NCI-H345 treated with DMSO at 0.1 percent for 48 hours (cell line): ENCODE measurements around the gene SCYL1.

Experiments used
- DNase-seq: peaks from one replicate; lab custom pipeline; 2025; ENCODE audit not compliant: unreplicated experiment; lab: John Stamatoyannopoulos, UW

SCYL1 gene

GRCh38 chr11:65579291-65579690 is 54.4 kb downstream of the SCYL1 start:
- no peak for DNase-seq

- no peak for DNase-seq
Measured at GRCh38 chr11:65580031-65580692, 55.3 kb downstream of the SCYL1 start.

GRCh38 chr11:65580756-65581155 is 55.9 kb downstream of the SCYL1 start:
- no peak for DNase-seq

GRCh38 chr11:65581928-65582327 is 57.0 kb downstream of the SCYL1 start:
- no peak for DNase-seq

- no peak for DNase-seq
Measured at GRCh38 chr11:65583589-65583988, 58.7 kb downstream of the SCYL1 start.

GRCh38 chr11:65584106-65584505 is 59.2 kb downstream of the SCYL1 start:
- DNase-seq = no peak

GRCh38 chr11:65584723-65585171 is 59.9 kb downstream of the SCYL1 start:
- no peak for DNase-seq

- DNase-seq = peak; percentile 35
Measured at GRCh38 chr11:65585396-65586246, 60.7 kb downstream of the SCYL1 start.

- no peak for DNase-seq
Measured at GRCh38 chr11:65586247-65586630, 61.4 kb downstream of the SCYL1 start.

GRCh38 chr11:65586676-65587075 is 61.8 kb downstream of the SCYL1 start:
- DNase-seq = no peak
